ENCODE measurements around the gene HTR3C.

DNA sequence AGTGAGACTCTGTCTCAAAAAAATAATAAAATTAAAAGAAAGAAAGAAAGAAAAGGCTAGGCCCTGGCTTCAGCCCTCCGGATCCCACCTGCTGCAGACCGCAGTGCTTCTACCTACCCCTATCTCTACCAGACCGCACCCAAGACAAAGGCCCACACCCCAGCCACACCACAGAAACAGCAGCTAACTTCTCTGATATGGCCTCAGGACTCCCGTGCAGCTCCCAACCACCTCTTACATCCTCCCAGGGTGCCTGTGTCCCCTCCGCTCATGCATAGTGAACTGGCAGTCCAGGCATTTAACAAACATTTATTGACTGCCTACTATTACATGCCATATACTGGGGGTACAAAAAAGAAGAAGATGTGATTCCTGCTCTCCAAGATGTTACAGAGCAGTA is 6.9 kb upstream of the HTR3C start:
- TF ChIP-seq CTCF (IDR thresholded peaks at IDR 0.05; ENCODE audit: low read depth, low read length) (no peak), POLR2A (IDR thresholded peaks at IDR 0.05; ENCODE audit: extremely low read depth, insufficient read length) (no peak)

Data from NB4 (cell line).